Tibial nerve (tissue), 4 donors: ENCODE results near the gene PODXL2. TPM values are rescaled to one million over a fixed set of nuclear protein-coding genes. Genes with fewer than 3 reads are reported as not detected.

Experiments used
- DNase-seq, 2 donors: peaks; one replicate each; pipeline ENCODE4 v3.0.0-alpha.2; 2019; ENCODE audit warnings: low spot score in 2 of 2
- H3K27ac ChIP-seq, 4 donors: fragments of 200-600 bp; sonication (generic) in 3 of 4; one replicate each; pipeline ENCODE4 v1.5.1; 2017 to 2019; ENCODE audit warnings: mild to moderate bottlenecking in 1 of 4
- H3K27me3 ChIP-seq, 2 donors: fragments of 200-600 bp; sonication (generic) in 1 of 2; one replicate each; pipeline versions ENCODE4 v1.5.1 to v1.6.0; 2017 to 2019
- H3K36me3 ChIP-seq, 3 donors: fragments of 200-600 bp; sonication (generic); one replicate each; pipeline ENCODE4 v1.5.1; 2018 to 2019
- H3K4me1 ChIP-seq, 4 donors: fragments of 200-600 bp; sonication (generic) in 3 of 4; one replicate each; pipeline ENCODE4 v1.5.1; 2017 to 2019
- H3K4me3 ChIP-seq, 4 donors: fragments of 200-600 bp; sonication (generic) in 3 of 4; one replicate each; pipeline ENCODE4 v1.5.1; 2017 to 2019; ENCODE audit warnings: mild to moderate bottlenecking in 1 of 4, moderate library complexity in 1 of 4
- H3K9me3 ChIP-seq, 4 donors: fragments of 200-600 bp; sonication (generic) in 3 of 4; one replicate each; pipeline ENCODE4 v1.5.1; 2017 to 2019
- EP300 ChIP-seq, 2 donors: sonication (generic); formaldehyde crosslinking; IDR thresholded peaks; one replicate each; pipeline ENCODE4 v1.6.1; 2017; ENCODE audit warnings: antibody characterized with exemption in 2 of 2, mild to moderate bottlenecking in 1 of 2
- POLR2A ChIP-seq, 2 donors: fragments of 450-650 bp; IDR thresholded peaks; one replicate each; pipeline ENCODE4 v1.6.1; 2017; ENCODE audit warnings: antibody characterized with exemption in 2 of 2, mild to moderate bottlenecking in 2 of 2, moderate library complexity in 2 of 2
- WGBS, 2 donors: methylation state at CpG; one replicate each; pipeline ENCODE4 v1.1.5; 2018; 5-methylcytosine and 5-hydroxymethylcytosine counted together
- total RNA-seq, 4 donors: library from RNA; depleted of rRNA; stranded (reverse); fragments of >200 nt; gene quantifications; one replicate each; pipeline ENCODE4 v1.1.0, GENCODE V29; 2016
- TF ChIP-seq, protein P1 (sequence below), 5 experiments: fragments of 200-600 bp in 3 of 5; fragments of 450-650 bp in 2 of 5; sonication (generic) in 3 of 5; IDR thresholded peaks; one replicate each; pipeline ENCODE4 v1.5.1; 2016 to 2019; ENCODE audit warnings: antibody characterized with exemption in 5 of 5, mild to moderate bottlenecking in 3 of 5, moderate library complexity in 2 of 5

PODXL2 gene
- total RNA-seq, 4 donors from 2014 or later = 12.7 to 19.8 (median 14.1) TPM

DNA sequence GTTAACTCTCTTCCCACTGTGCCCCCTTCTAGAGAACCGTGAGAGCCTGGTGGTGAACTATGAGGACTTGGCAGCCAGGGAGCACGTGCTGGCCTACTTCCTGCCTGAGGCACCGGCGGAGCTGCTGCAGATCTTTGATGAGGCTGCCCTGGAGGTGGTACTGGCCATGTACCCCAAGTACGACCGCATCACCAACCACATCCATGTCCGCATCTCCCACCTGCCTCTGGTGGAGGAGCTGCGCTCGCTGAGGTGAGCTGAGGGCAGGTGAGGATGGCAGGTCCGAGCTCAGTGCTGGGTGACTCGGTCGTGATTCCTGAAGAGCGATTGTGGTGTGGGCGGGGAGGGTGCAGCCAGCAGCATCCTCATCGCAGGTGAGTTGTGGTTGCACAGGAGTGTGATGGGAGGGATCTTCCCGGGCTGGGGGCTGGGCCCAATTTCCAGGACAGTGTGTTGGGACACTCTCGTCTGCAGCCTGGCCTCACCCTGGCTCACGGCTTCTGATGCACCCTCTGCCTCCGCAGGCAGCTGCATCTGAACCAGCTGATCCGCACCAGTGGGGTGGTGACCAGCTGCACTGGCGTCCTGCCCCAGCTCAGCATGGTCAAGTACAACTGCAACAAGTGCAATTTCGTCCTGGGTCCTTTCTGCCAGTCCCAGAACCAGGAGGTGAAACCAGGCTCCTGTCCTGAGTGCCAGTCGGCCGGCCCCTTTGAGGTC lies 22.7 kb upstream of the PODXL2 start:
- Histone ChIP-seq H3K36me3 (peaks cover 0 to 89% (median 5%) of the 10 kb centered on the region in 3 donors), H3K27me3 (no peaks in the 10 kb centered on the region)
- TF ChIP-seq POLR2A (IDR thresholded peaks at IDR 0.05) (no peak), EP300 (IDR thresholded peaks at IDR 0.05) (no peak)
- TF ChIP-seq, protein P1, sequence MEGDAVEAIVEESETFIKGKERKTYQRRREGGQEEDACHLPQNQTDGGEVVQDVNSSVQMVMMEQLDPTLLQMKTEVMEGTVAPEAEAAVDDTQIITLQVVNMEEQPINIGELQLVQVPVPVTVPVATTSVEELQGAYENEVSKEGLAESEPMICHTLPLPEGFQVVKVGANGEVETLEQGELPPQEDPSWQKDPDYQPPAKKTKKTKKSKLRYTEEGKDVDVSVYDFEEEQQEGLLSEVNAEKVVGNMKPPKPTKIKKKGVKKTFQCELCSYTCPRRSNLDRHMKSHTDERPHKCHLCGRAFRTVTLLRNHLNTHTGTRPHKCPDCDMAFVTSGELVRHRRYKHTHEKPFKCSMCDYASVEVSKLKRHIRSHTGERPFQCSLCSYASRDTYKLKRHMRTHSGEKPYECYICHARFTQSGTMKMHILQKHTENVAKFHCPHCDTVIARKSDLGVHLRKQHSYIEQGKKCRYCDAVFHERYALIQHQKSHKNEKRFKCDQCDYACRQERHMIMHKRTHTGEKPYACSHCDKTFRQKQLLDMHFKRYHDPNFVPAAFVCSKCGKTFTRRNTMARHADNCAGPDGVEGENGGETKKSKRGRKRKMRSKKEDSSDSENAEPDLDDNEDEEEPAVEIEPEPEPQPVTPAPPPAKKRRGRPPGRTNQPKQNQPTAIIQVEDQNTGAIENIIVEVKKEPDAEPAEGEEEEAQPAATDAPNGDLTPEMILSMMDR (IDR thresholded peaks at IDR 0.05) = no peak

DNA sequence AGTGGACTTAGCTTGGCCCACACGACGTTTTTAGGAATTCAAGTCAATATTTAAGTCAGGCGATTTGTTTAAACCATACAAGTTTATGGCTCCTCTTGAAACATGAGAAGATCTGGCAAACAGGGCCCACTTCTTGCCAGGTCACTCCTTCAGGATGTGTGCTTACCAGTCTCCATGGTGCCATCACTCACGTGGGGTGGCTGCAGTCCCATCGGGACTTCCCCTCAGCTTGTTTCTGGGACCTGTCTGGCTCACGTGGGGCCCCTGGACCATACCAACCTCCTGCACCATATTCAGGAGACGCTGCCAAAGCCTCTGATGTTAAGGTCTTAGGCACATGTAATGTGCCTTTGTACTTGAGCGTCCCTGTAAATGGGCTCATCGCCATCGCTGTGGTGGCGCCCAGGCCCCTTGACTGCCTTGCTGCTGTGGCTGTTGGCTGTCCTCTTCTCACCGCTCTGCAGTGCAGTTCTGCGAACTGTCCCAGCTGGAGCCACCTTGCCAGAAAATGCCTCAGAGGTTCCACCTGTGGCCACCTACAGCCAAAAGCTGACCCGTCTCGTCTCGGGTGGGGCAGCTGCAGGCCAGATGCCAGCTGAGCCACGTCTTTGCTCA lies 21.9 kb upstream of the PODXL2 start:
- H3K27me3 ChIP-seq = no peaks in the 10 kb centered on the region
- H3K27ac ChIP-seq = no peak overlapping the region
- no peak for DNase-seq
- H3K4me1 ChIP-seq = no peaks in the 10 kb centered on the region
- H3K36me3 ChIP-seq = peaks cover 0 to 90% (median 5%) of the 10 kb centered on the region in 3 donors
- TF ChIP-seq POLR2A (IDR thresholded peaks at IDR 0.05) = no peak
- TF ChIP-seq, protein P1 (IDR thresholded peaks at IDR 0.05) = no peak
- TF ChIP-seq EP300 (IDR thresholded peaks at IDR 0.05) = no peak
- no peaks in the 10 kb centered on the region for H3K9me3 ChIP-seq
- H3K4me3 ChIP-seq = no peak overlapping the region
- 90 to 96% methylated on average over 15 to 16 of the region's 17 CpGs for WGBS, 2 donors

More for the DNA sequence above, 22.7 kb upstream of the PODXL2 start:
- WGBS, 2 donors = 93 to 95% methylated on average over 19 to 24 of the region's 24 CpGs
- DNase-seq = no peak
- Histone ChIP-seq H3K9me3 (no peaks in the 10 kb centered on the region), H3K4me1 (no peaks in the 10 kb centered on the region), H3K4me3 (no peak overlapping the region), H3K27ac (no peak overlapping the region)

DNA sequence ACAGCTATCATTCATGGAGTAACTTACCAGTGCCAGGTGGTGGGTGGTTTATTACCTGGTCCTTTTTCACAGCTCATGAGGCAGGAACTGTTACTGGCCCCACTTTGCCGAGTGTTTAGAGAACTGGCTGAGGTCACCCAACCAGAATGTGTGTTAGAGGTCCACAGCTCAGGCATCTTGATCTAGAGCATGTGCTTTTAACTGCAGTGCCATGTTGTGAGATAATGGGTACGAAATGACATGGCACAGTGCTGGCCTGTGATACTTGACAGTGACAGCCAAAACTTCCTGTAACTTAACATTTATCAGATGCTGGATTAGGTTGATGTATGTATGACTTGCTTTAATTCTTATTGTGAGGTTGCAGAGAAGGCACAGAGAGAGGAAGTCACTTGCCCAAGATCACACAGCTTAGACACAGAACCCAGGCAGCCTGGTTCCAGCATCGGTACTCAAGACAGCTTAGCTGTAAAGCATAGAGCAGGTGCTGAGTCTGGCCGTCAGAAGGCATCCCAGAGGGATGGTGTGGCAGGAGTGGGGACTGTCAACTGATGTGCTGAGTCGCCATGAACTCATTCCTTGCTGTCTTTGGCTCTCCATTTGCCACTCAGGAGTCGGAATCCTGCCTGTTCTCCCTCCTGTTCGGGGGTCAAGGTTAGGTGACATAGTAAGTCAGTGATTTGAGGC lies 21.2 kb upstream of the PODXL2 start:
- Histone ChIP-seq H3K9me3 (no peaks in the 10 kb centered on the region), H3K4me3 (no peak overlapping the region), H3K27me3 (no peaks in the 10 kb centered on the region), H3K4me1 (no peaks in the 10 kb centered on the region), H3K36me3 (peaks cover 0 to 91% (median 5%) of the 10 kb centered on the region in 3 donors), H3K27ac (no peak overlapping the region)
- WGBS, 2 donors = 90 to 92% methylated on average over 7 of the region's 7 CpGs
- no peak for DNase-seq
- TF ChIP-seq EP300 (IDR thresholded peaks at IDR 0.05) = no peak
- no peak for TF ChIP-seq POLR2A (IDR thresholded peaks at IDR 0.05)
- TF ChIP-seq, protein P1 (IDR thresholded peaks at IDR 0.05) = no peak

DNA sequence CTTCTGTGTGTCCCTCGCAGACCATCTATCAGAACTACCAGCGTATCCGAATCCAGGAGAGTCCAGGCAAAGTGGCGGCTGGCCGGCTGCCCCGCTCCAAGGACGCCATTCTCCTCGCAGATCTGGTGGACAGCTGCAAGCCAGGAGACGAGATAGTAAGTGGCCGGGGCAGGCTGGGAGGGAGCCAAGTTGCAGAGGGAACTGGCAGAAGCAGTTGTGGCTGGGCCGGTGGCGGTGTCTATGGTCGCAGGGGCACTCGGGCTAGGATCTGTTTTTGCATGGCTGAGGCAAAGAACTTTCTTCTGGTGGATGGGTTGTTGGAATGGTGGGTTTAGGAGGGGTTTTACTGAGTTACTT lies 20.6 kb upstream of the PODXL2 start:
- Histone ChIP-seq H3K4me3 (no peak overlapping the region), H3K9me3 (no peaks in the 10 kb centered on the region), H3K27ac (no peak overlapping the region), H3K4me1 (no peaks in the 10 kb centered on the region), H3K27me3 (no peaks in the 10 kb centered on the region), H3K36me3 (peaks cover 0 to 91% (median 5%) of the 10 kb centered on the region in 3 donors)
- WGBS, 2 donors = 96 to 97% methylated on average over 14 of the region's 14 CpGs
- TF ChIP-seq POLR2A (IDR thresholded peaks at IDR 0.05) (no peak), EP300 (IDR thresholded peaks at IDR 0.05) (no peak)
- TF ChIP-seq, protein P1 (IDR thresholded peaks at IDR 0.05) = no peak
- no peak for DNase-seq

DNA sequence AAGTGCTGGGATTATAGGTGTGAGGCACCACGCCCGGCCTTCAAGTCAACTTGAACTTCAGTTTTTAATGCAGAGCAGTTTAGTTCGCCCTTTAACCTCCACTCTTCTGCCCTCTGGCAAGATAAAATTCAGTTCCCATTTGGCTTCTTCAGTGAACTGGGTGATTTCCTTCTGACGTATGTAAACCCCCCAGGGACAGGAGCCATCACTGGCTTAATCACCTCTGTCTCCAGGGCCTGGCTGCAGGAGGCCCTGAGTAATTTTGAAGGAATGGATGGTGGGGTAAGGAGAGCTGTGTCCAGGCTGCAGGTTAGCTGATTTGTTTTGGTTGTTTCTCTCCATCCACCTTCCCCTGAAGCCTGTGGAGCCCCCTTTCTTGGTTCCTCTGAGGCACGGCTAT lies 18.9 kb upstream of the PODXL2 start:
- TF ChIP-seq POLR2A (IDR thresholded peaks at IDR 0.05) (no peak), EP300 (IDR thresholded peaks at IDR 0.05) (no peak)
- TF ChIP-seq, protein P1 (IDR thresholded peaks at IDR 0.05) = no peak
- no peaks in the 10 kb centered on the region for H3K4me1 ChIP-seq
- no peak overlapping the region for H3K27ac ChIP-seq
- WGBS, 2 donors = 83 to 86% methylated on average over 5 of the region's 5 CpGs
- no peaks in the 10 kb centered on the region for H3K9me3 ChIP-seq
- H3K4me3 ChIP-seq = no peak overlapping the region
- peaks cover 0 to 77% (median 5%) of the 10 kb centered on the region in 3 donors for H3K36me3 ChIP-seq
- H3K27me3 ChIP-seq = no peaks in the 10 kb centered on the region
- no peak for DNase-seq
